ENCODE results near the gene TUFT1.

Gene TUFT1

DNA sequence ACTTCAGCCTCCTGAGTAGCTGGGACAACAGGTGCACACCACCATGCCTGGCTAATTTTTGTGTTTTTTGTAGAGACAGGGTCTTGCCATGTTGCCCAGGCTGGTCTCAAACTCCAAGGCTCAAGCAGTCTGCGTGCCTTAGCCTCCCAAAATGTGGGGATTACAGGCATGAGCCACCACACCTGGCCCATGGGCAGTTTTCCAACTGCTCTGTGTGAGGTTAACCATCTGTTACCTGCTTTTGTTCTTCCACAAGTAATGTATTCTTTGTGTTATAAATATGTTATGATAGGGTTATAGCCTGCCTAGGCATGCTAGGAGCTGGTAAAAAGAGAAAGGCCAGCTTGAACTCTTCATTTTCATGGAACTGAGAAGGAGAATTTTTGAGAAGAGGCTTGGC lies 30.7 kb downstream of the TUFT1 start:
- H3K36me3 ChIP-seq (ENCODE audit: control insufficient read depth, insufficient read depth, low read length): peaks cover 17% of the 10 kb centered on the region
- no peaks in the 10 kb centered on the region for H3K4me1 ChIP-seq (ENCODE audit: control insufficient read depth, insufficient read depth, low read length)
- no peak overlapping the region for H3K9ac ChIP-seq (ENCODE audit: low read depth, low read length)
- no peaks in the 10 kb centered on the region for H3K9me3 ChIP-seq (ENCODE audit: control insufficient read depth, insufficient read depth, low read length)
- no peak overlapping the region for H3K4me3 ChIP-seq (ENCODE audit: low read depth, low read length)
- H3K27me3 ChIP-seq (ENCODE audit: control insufficient read depth, insufficient read depth, low read length): no peaks in the 10 kb centered on the region

DNA sequence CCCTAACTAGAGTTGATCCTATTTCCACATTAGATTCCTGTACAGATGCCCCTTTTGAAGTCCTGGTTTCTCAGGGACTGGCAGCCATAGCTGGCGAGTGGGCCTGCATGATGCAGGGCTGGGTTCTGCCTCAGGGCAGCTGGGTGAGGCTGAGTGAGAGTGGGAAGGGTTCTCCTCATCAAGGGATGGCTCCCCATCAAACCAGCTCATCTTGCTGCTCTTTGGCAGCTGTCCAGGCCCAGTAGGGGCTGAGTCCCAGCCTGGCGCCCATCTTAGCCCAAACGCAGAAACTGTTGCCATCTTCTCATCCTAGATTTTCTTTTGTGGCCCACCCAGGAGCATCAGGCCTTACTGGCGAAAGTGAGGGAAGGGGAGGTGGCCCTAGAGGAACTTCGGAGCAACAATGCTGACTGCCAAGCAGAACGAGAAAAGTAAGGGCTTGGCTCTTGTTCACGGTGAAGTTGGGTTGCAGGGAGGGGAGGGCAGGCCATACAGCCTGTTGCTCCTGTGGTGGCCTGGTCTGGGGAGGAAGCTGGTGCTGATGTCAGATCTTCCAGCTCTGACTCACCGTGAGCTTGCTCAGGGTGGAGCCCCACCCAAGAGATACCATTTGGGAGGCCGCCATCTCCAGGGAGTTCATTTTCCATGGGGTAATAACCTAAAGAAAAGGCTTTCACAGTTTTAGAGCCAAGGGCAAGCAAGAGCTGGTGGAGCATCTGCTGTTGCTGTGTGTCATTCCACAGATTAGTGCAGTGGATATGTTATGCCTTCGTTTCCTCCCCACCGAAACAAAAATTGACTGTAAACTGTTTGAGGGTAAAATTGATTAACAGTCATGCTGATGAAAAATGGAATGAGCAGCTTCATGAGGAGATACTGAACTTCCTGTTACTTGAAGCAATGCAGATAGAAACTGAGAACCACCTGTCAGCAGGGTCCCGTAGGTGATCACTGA lies 34.7 kb downstream of the TUFT1 start:
- Histone ChIP-seq H3K4me1 (ENCODE audit: control insufficient read depth, insufficient read depth, low read length) (peaks cover 2% of the 10 kb centered on the region), H3K4me3 (ENCODE audit: low read depth, low read length) (no peak overlapping the region), H3K36me3 (ENCODE audit: control insufficient read depth, insufficient read depth, low read length) (no peaks in the 10 kb centered on the region), H3K9ac (ENCODE audit: low read depth, low read length) (no peak overlapping the region), H3K27me3 (ENCODE audit: control insufficient read depth, insufficient read depth, low read length) (no peaks in the 10 kb centered on the region), H3K9me3 (ENCODE audit: control insufficient read depth, insufficient read depth, low read length) (no peaks in the 10 kb centered on the region)

DNA sequence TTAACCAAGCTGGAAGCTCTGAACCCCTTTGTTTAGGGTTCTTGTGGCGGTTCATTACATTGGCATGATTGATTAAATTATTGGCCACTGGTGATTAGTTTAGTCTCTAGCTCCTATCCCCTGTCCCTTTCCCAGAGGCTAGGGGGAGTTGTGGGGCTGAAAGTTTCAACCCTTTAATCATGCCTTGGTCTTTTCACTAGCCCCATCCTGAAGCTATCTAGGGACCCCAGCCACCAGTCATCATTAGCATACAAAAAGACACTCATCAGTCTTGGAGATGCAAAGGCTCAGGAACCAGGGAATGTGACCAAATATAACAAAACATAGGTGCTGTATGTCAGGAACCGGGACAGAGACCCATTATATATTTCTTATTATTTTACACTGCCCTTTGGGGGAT lies 37.1 kb downstream of the TUFT1 start:
- Histone ChIP-seq H3K9me3 (ENCODE audit: control insufficient read depth, insufficient read depth, low read length) (no peaks in the 10 kb centered on the region), H3K4me1 (ENCODE audit: control insufficient read depth, insufficient read depth, low read length) (peaks cover 2% of the 10 kb centered on the region), H3K4me3 (ENCODE audit: low read depth, low read length) (no peak overlapping the region), H3K27me3 (ENCODE audit: control insufficient read depth, insufficient read depth, low read length) (no peaks in the 10 kb centered on the region), H3K36me3 (ENCODE audit: control insufficient read depth, insufficient read depth, low read length) (peaks cover 5% of the 10 kb centered on the region), H3K9ac (ENCODE audit: low read depth, low read length) (no peak overlapping the region)

DNA sequence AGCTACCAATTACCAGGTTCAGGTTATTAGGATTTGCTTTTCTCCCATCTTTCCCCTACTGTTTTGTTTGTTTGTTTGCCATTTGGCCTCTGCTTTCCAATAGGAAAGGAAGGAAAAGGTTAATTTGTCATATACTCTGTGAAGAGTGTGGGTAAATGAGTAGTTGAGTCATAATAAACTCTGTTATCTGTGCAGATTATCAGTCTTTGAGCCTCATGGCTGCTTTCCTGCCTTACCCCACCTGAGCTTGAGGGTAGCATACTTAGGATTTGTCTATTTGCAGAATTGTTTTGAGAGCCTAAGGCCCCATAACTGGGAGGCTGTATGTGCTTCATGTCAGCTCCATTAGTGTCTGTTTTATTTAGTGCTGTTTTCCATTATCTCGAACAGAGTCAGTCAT lies 38.8 kb downstream of the TUFT1 start:
- Histone ChIP-seq H3K9me3 (ENCODE audit: control insufficient read depth, insufficient read depth, low read length) (no peaks in the 10 kb centered on the region), H3K36me3 (ENCODE audit: control insufficient read depth, insufficient read depth, low read length) (peaks cover 5% of the 10 kb centered on the region), H3K4me1 (ENCODE audit: control insufficient read depth, insufficient read depth, low read length) (peaks cover 2% of the 10 kb centered on the region), H3K27me3 (ENCODE audit: control insufficient read depth, insufficient read depth, low read length) (no peaks in the 10 kb centered on the region), H3K4me3 (ENCODE audit: low read depth, low read length) (no peak overlapping the region), H3K9ac (ENCODE audit: low read depth, low read length) (no peak overlapping the region)

DNA sequence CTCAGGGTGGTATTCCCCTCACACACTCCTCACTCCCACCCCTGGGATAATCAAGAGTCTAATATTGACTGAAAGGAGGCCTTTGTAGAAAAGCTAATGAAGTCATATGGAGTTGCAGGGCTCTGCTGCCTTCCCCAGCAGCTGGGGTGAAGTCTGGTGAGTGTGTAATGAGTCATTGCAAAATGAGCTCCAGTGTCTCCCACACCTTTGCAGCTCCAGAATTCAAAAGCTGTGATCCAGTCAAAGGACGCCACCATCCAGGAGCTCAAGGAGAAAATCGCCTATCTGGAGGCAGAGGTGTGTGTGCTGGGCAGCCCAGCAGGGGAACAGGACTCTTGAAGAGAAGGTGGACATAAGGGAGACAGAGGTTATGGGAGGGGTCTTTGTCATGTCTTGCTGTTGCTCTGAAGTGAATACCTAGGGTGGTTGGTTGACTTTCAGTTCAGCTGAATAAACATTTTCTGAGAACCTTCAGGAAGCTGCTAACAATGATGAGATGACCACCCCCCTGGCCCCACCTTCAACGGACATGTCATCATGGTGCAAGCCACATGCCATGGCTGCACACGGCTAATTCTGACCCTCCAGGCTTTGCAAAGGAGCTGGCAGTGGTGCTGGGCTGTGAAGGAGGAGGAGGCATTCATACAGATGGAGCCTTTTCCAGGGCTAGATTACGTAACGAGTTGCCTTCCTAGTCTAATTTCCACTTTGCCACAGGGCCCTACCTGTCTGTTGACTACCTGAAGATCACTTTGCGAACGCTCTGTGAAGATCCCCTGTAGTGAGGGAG lies 39.5 kb downstream of the TUFT1 start:
- Histone ChIP-seq H3K27me3 (ENCODE audit: control insufficient read depth, insufficient read depth, low read length) (no peaks in the 10 kb centered on the region), H3K9ac (ENCODE audit: low read depth, low read length) (no peak overlapping the region), H3K4me3 (ENCODE audit: low read depth, low read length) (no peak overlapping the region), H3K4me1 (ENCODE audit: control insufficient read depth, insufficient read depth, low read length) (peaks cover 2% of the 10 kb centered on the region), H3K9me3 (ENCODE audit: control insufficient read depth, insufficient read depth, low read length) (no peaks in the 10 kb centered on the region), H3K36me3 (ENCODE audit: control insufficient read depth, insufficient read depth, low read length) (peaks cover 5% of the 10 kb centered on the region)

DNA sequence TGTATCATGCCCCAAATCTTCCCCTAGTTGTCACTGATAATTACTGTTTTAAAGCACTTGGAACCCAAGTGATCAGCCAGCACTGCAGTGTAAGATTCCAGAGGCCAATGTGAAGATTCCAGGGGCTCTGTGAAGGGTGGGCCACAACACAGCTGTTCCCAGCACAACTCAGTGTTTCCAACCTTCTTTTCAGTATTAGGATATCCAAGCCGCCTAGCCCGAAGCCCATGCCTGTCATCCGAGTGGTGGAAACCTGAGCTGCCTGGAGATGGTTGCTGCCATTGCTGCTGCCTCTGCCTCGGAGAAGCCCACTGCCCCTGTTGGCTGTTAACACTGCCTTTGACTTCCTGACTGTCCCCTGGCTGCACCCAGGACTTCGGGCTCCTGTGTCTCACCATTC lies 41.3 kb downstream of the TUFT1 start:
- Histone ChIP-seq H3K9ac (ENCODE audit: low read depth, low read length) (no peak overlapping the region), H3K36me3 (ENCODE audit: control insufficient read depth, insufficient read depth, low read length) (peaks cover 5% of the 10 kb centered on the region), H3K4me3 (ENCODE audit: low read depth, low read length) (no peak overlapping the region), H3K4me1 (ENCODE audit: control insufficient read depth, insufficient read depth, low read length) (peaks cover 2% of the 10 kb centered on the region), H3K9me3 (ENCODE audit: control insufficient read depth, insufficient read depth, low read length) (no peaks in the 10 kb centered on the region), H3K27me3 (ENCODE audit: control insufficient read depth, insufficient read depth, low read length) (no peaks in the 10 kb centered on the region)

DNA sequence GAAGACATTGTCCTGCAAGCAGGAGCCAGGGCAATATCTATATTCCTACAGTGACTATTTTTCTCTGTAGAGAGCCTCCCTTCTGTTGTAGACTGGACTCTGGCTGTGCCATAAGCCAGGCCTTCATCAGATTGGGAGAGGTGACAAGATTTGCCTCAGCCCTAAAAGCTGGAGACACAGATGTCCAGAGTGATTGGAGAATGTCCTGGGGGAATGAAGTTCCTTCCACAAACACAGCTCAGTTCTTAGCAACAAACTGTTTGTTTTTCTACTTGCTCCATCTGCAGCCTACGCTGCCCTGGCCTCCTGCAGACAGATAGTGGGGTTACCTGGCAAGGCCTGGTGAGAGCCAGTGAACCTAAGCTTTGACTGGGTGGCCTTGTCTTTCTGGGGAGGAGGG lies 41.8 kb downstream of the TUFT1 start:
- Histone ChIP-seq H3K4me3 (ENCODE audit: low read depth, low read length) (no peak overlapping the region), H3K27me3 (ENCODE audit: control insufficient read depth, insufficient read depth, low read length) (no peaks in the 10 kb centered on the region), H3K9me3 (ENCODE audit: control insufficient read depth, insufficient read depth, low read length) (no peaks in the 10 kb centered on the region), H3K36me3 (ENCODE audit: control insufficient read depth, insufficient read depth, low read length) (peaks cover 5% of the 10 kb centered on the region), H3K4me1 (ENCODE audit: control insufficient read depth, insufficient read depth, low read length) (peaks cover 2% of the 10 kb centered on the region), H3K9ac (ENCODE audit: low read depth, low read length) (no peak overlapping the region)

DNA sequence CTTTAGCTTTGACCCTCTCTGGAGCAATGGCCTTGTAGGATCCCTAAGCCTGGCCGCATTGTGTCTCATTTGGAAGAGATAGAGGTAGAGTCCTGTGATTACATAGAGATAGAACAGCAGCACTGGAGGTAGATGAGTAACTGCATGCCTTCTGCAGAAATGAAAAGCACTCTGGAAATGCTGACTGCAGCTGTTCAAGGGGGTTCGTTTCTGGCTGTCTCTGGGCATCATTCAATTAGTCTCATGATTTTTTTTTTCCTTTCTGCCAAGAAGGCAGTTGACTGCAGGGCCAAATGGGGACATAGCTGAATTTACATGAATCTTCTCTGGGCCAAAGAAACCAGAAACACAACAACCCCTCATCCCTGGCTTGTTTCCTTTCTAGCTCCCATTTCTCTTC lies 43.7 kb downstream of the TUFT1 start:
- no peak overlapping the region for H3K4me3 ChIP-seq (ENCODE audit: low read depth, low read length)
- H3K9ac ChIP-seq (ENCODE audit: low read depth, low read length): no peak overlapping the region

DNA sequence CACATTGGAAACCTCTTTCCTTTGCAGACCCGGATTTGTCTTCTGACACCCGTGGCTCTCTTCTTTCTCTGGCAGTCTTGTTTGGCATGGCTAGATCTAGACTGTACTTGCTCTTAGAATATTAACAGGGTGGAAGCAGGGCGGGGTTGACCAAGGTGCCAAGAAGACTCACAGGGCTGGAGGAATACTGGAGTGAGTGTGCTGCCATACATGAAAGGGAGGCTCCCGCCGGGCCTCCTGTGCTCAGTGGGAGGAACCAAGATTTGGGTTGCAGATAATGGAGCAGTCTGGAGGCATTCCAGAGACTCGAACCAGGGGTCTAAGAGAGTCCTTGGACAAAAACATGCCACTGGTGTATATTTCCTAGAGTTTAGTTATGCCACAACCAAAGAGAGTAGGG lies 44.2 kb downstream of the TUFT1 start:
- H3K9ac ChIP-seq (ENCODE audit: low read depth, low read length): no peak overlapping the region

More for the DNA sequence above, 43.7 kb downstream of the TUFT1 start:
- Histone ChIP-seq H3K4me1 (ENCODE audit: control insufficient read depth, insufficient read depth, low read length) (peaks cover 3% of the 10 kb centered on the region), H3K36me3 (ENCODE audit: control insufficient read depth, insufficient read depth, low read length) (peaks cover 5% of the 10 kb centered on the region), H3K27me3 (ENCODE audit: control insufficient read depth, insufficient read depth, low read length) (no peaks in the 10 kb centered on the region), H3K9me3 (ENCODE audit: control insufficient read depth, insufficient read depth, low read length) (no peaks in the 10 kb centered on the region)

DNA sequence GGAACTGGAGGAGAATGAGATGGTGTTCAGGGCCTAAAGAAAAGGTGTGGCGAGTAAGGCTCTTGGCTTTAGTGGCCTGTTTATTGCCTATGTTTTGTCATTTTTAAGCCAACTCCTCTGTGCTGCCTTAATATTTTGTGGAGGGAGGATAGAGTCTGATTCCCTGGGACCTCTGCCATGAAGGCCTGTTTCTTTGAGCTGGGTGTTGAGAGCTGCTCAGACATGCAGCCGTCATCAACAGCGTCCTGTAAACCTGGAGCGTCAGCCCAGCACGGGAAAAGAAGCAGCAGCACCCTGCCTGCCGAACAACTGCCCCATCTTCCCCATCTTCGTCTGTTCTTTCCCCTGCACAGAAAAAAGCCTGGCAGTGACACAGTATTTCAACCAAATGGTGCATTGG lies 44.7 kb downstream of the TUFT1 start:
- Histone ChIP-seq H3K9ac (ENCODE audit: low read depth, low read length) (no peak overlapping the region), H3K9me3 (ENCODE audit: control insufficient read depth, insufficient read depth, low read length) (no peaks in the 10 kb centered on the region), H3K27me3 (ENCODE audit: control insufficient read depth, insufficient read depth, low read length) (no peaks in the 10 kb centered on the region), H3K36me3 (ENCODE audit: control insufficient read depth, insufficient read depth, low read length) (peaks cover 5% of the 10 kb centered on the region), H3K4me3 (ENCODE audit: low read depth, low read length) (no peak overlapping the region), H3K4me1 (ENCODE audit: control insufficient read depth, insufficient read depth, low read length) (peaks cover 3% of the 10 kb centered on the region)

More for the DNA sequence above, 44.2 kb downstream of the TUFT1 start:
- Histone ChIP-seq H3K36me3 (ENCODE audit: control insufficient read depth, insufficient read depth, low read length) (peaks cover 5% of the 10 kb centered on the region), H3K27me3 (ENCODE audit: control insufficient read depth, insufficient read depth, low read length) (no peaks in the 10 kb centered on the region), H3K4me3 (ENCODE audit: low read depth, low read length) (no peak overlapping the region), H3K4me1 (ENCODE audit: control insufficient read depth, insufficient read depth, low read length) (peaks cover 3% of the 10 kb centered on the region), H3K9me3 (ENCODE audit: control insufficient read depth, insufficient read depth, low read length) (no peaks in the 10 kb centered on the region)

DNA sequence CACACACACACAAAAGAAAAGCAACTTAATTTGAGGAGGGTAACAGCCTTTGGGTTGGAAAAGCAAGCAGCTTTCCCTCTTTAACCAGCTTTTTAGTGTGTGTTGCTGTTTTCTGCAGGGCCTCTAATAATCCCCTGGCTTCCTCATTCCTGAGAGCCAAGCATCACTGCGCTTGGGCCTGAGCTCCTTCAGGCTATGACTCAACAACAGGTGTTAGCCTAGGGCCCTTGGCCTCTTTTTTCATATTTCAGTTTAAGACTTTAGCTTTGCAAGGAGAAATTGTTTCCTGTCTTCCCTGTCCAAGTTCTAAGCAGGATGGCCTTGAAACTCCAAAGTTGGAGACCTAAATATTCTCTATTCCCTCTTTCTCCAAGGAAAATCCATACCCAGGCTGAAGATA lies 45.5 kb downstream of the TUFT1 start:
- H3K9ac ChIP-seq (ENCODE audit: low read depth, low read length): no peak overlapping the region

DNA sequence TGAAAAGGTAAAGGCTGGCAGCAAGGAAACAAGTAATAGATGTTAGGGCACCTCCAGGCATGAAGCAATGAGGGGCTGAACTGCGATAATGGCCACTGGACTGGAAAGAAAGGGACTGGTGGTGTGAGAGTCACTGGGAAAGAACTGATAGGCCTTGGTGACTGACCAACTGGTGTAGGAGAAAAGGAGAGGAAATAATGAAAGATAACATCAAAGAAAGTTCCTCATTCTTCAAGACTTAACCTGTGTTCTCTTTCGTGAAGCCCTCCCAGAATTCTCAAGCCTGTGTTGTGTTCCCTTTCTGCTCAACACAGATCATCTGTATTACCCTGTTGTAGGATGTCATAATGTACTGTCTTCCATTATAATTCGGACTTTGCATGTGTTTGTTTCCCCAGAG lies 50.9 kb downstream of the TUFT1 start:
- H3K4me3 ChIP-seq (ENCODE audit: low read depth, low read length): no peak overlapping the region
- no peaks in the 10 kb centered on the region for H3K9me3 ChIP-seq (ENCODE audit: control insufficient read depth, insufficient read depth, low read length)
- no peaks in the 10 kb centered on the region for H3K36me3 ChIP-seq (ENCODE audit: control insufficient read depth, insufficient read depth, low read length)
- H3K9ac ChIP-seq (ENCODE audit: low read depth, low read length): no peak overlapping the region
- no peaks in the 10 kb centered on the region for H3K27me3 ChIP-seq (ENCODE audit: control insufficient read depth, insufficient read depth, low read length)
- H3K4me1 ChIP-seq (ENCODE audit: control insufficient read depth, insufficient read depth, low read length): peaks cover 3% of the 10 kb centered on the region

More for the DNA sequence above, 45.5 kb downstream of the TUFT1 start:
- Histone ChIP-seq H3K4me1 (ENCODE audit: control insufficient read depth, insufficient read depth, low read length) (peaks cover 3% of the 10 kb centered on the region), H3K4me3 (ENCODE audit: low read depth, low read length) (no peak overlapping the region), H3K36me3 (ENCODE audit: control insufficient read depth, insufficient read depth, low read length) (peaks cover 5% of the 10 kb centered on the region), H3K27me3 (ENCODE audit: control insufficient read depth, insufficient read depth, low read length) (no peaks in the 10 kb centered on the region), H3K9me3 (ENCODE audit: control insufficient read depth, insufficient read depth, low read length) (no peaks in the 10 kb centered on the region)

All from iPS-15b (cell line).